WTC11 (cell line): ENCODE data around the gene SGMS1. TPM values are rescaled to one million over a fixed set of nuclear protein-coding genes. Genes with fewer than 3 reads are reported as not detected.

Source experiments
- ATAC-seq: fragments of 200-7000 bp; cut with Tn5 transposase; 2 replicates; pipeline ENCODE4 v1.10.0; 2021; ENCODE audit warnings: mild to moderate bottlenecking, moderate library complexity
- CTCF ChIA-PET: fragments of 300-600 bp; sonication (Branson Sonifier 250); formaldehyde crosslinking; loops from one replicate; lab custom pipeline; 2021; ENCODE audit warnings: antibody characterized with exemption; lab: Charles Lee
- POLR2A ChIA-PET: fragments of 350-600 bp; sonication (Branson Sonifier 250); formaldehyde crosslinking; loops from one replicate; lab custom pipeline; 2021; ENCODE audit warnings: antibody characterized with exemption; lab: Charles Lee
- DNase-seq: peaks from one replicate; pipeline ENCODE4 v3.0.0; 2021; ENCODE audit warnings: low spot score
- H3K27ac Mint-ChIP-seq: 2 replicates; pipeline ENCODE4 v1.8.0; 2021; ENCODE audit warnings: mixed read lengths
- H3K27me3 Mint-ChIP-seq: 2 replicates; pipeline ENCODE4 v1.8.0; 2021; ENCODE audit warnings: low read depth, mild to moderate bottlenecking, moderate library complexity, mixed read lengths
- H3K36me3 Mint-ChIP-seq: 2 replicates; pipeline ENCODE4 v1.8.0; 2021; ENCODE audit warnings: mixed read lengths
- H3K4me1 Mint-ChIP-seq: 2 replicates; pipeline ENCODE4 v1.8.0; 2022; ENCODE audit warnings: mixed read lengths
- H3K4me3 Mint-ChIP-seq: 2 replicates; pipeline ENCODE4 v1.8.0; 2021; ENCODE audit warnings: mild to moderate bottlenecking, moderate library complexity, mixed read lengths
- H3K9me3 Mint-ChIP-seq: 2 replicates; pipeline ENCODE4 v1.8.0; 2021; ENCODE audit warnings: mixed read lengths
- AFF4 ChIP-seq: sonication (generic); formaldehyde crosslinking; IDR thresholded peaks from 2 replicates; pipeline ENCODE4 v1.8.1; 2023; ENCODE audit warnings: mild to moderate bottlenecking, missing genetic modification reagents, borderline replicate concordance
- ATF1 ChIP-seq: sonication (generic); formaldehyde crosslinking; IDR thresholded peaks from 2 replicates; pipeline ENCODE4 v1.8.1; 2023; ENCODE audit warnings: mild to moderate bottlenecking, moderate library complexity, missing genetic modification reagents
- CREM ChIP-seq: sonication (generic); formaldehyde crosslinking; IDR thresholded peaks from 2 replicates; pipeline ENCODE4 v1.8.1; 2022; ENCODE audit warnings: mild to moderate bottlenecking, missing genetic modification reagents, moderate library complexity
- GABPB1 ChIP-seq: sonication (generic); formaldehyde crosslinking; IDR thresholded peaks from 2 replicates; pipeline ENCODE4 v1.8.1; 2023; ENCODE audit warnings: mild to moderate bottlenecking, missing genetic modification reagents
- GRHL2 ChIP-seq: fragments of 250-450 bp; sonication (Bioruptor Pico); IDR thresholded peaks from 2 replicates; pipeline ENCODE4 v1.8.0; 2022; ENCODE audit warnings: mild to moderate bottlenecking, moderate library complexity; ENCODE audit not compliant: insufficient replicate concordance, severe bottlenecking
- IRF1 ChIP-seq: sonication (generic); formaldehyde crosslinking; IDR thresholded peaks from 2 replicates; pipeline ENCODE4 v1.8.0; 2023; ENCODE audit warnings: missing genetic modification reagents
- IRF2 ChIP-seq: sonication (generic); formaldehyde crosslinking; IDR thresholded peaks from 2 replicates; pipeline ENCODE4 v1.8.0; 2022; ENCODE audit warnings: low read depth, missing genetic modification reagents, borderline replicate concordance
- NFE2L1 ChIP-seq: sonication (generic); formaldehyde crosslinking; IDR thresholded peaks from 2 replicates; pipeline ENCODE4 v1.8.1; 2023; ENCODE audit warnings: missing genetic modification reagents
- NR2C2 ChIP-seq: sonication (generic); formaldehyde crosslinking; IDR thresholded peaks from 2 replicates; pipeline ENCODE4 v1.8.0; 2022; ENCODE audit warnings: mild to moderate bottlenecking, missing genetic modification reagents
- SP1 ChIP-seq: sonication (generic); formaldehyde crosslinking; conservative IDR thresholded peaks from 2 replicates; pipeline ENCODE4 v1.8.1; 2022; ENCODE audit warnings: missing genetic modification reagents
- TEAD4 ChIP-seq: sonication (generic); formaldehyde crosslinking; IDR thresholded peaks from 2 replicates; pipeline ENCODE4 v1.8.0; 2022; ENCODE audit warnings: mild to moderate bottlenecking, missing genetic modification reagents
- ZNF138 ChIP-seq: sonication (generic); formaldehyde crosslinking; conservative IDR thresholded peaks from 2 replicates; pipeline ENCODE4 v1.8.1; 2022; ENCODE audit warnings: mild to moderate bottlenecking, moderate library complexity, missing genetic modification reagents
- ZNF219 ChIP-seq: sonication (generic); formaldehyde crosslinking; IDR thresholded peaks from 2 replicates; pipeline ENCODE4 v1.8.0; 2023; ENCODE audit warnings: missing genetic modification reagents, mild to moderate bottlenecking, borderline replicate concordance
- total RNA-seq: library from RNA; stranded (reverse); gene quantifications from 3 replicates; pipeline ENCODE4 v1.2.3, GENCODE V29; 2021
- TF ChIP-seq, protein P1 (sequence below): sonication (generic); formaldehyde crosslinking; IDR thresholded peaks from 2 replicates; pipeline ENCODE4 v1.8.0; 2022; ENCODE audit warnings: mild to moderate bottlenecking, missing genetic modification reagents
- TF ChIP-seq, protein P2 (sequence below): sonication (generic); formaldehyde crosslinking; IDR thresholded peaks from 2 replicates; pipeline ENCODE4 v1.8.1; 2022; ENCODE audit warnings: missing genetic modification reagents, borderline replicate concordance
- TF ChIP-seq, protein P3 (sequence below): sonication (generic); formaldehyde crosslinking; IDR thresholded peaks from 2 replicates; pipeline ENCODE4 v1.8.1; 2022; ENCODE audit warnings: mild to moderate bottlenecking, missing genetic modification reagents, moderate library complexity, borderline replicate concordance

SGMS1 gene
- total RNA-seq, 1 experiment from 2014 or later: 13.2 TPM

GRCh38 chr10:50336140-50336539 is 287.6 kb downstream of the SGMS1 start:
- Mint-ChIP-seq H3K4me3 (no peak overlapping the region), H3K27me3 (no peaks in the 10 kb centered on the region), H3K4me1 (no peaks in the 10 kb centered on the region), H3K9me3 (no peaks in the 10 kb centered on the region), H3K36me3 (no peaks in the 10 kb centered on the region), H3K27ac (no peak overlapping the region)
- CTCF ChIA-PET: no interaction called here
- no peak for ATAC-seq
- TF ChIP-seq, protein P1, sequence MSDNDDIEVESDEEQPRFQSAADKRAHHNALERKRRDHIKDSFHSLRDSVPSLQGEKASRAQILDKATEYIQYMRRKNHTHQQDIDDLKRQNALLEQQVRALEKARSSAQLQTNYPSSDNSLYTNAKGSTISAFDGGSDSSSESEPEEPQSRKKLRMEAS (CRISPR knock-in tag): no peak
- TF ChIP-seq, protein P2, sequence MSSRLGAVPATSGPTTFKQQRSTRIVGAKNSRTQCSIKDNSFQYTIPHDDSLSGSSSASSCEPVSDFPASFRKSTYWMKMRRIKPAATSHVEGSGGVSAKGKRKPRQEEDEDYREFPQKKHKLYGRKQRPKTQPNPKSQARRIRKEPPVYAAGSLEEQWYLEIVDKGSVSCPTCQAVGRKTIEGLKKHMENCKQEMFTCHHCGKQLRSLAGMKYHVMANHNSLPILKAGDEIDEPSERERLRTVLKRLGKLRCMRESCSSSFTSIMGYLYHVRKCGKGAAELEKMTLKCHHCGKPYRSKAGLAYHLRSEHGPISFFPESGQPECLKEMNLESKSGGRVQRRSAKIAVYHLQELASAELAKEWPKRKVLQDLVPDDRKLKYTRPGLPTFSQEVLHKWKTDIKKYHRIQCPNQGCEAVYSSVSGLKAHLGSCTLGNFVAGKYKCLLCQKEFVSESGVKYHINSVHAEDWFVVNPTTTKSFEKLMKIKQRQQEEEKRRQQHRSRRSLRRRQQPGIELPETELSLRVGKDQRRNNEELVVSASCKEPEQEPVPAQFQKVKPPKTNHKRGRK (CRISPR knock-in tag): no peak
- no peak for TF ChIP-seq TEAD4 (CRISPR knock-in tag)
- no peak for TF ChIP-seq CREM (CRISPR knock-in tag)
- TF ChIP-seq ZNF138 (CRISPR knock-in tag): no peak
- POLR2A ChIA-PET: no interaction called here
- DNase-seq: no peak

GRCh38 chr10:50335397-50335796 is 288.4 kb downstream of the SGMS1 start:
- no peaks in the 10 kb centered on the region for H3K36me3 Mint-ChIP-seq
- no peak overlapping the region for H3K4me3 Mint-ChIP-seq
- POLR2A ChIA-PET: no interaction called here

More at GRCh38 chr10:50335397-50335796, 288.4 kb downstream of the SGMS1 start:
- TF ChIP-seq, protein P3, sequence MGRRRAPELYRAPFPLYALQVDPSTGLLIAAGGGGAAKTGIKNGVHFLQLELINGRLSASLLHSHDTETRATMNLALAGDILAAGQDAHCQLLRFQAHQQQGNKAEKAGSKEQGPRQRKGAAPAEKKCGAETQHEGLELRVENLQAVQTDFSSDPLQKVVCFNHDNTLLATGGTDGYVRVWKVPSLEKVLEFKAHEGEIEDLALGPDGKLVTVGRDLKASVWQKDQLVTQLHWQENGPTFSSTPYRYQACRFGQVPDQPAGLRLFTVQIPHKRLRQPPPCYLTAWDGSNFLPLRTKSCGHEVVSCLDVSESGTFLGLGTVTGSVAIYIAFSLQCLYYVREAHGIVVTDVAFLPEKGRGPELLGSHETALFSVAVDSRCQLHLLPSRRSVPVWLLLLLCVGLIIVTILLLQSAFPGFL (CRISPR knock-in tag): no peak
- TF ChIP-seq AFF4 (no peak), NR2C2 (CRISPR knock-in tag) (no peak), SP1 (no peak), GRHL2 (CRISPR knock-in tag) (no peak), GABPB1 (CRISPR knock-in tag) (no peak), ATF1 (no peak), ZNF219 (no peak), IRF1 (CRISPR knock-in tag) (no peak), IRF2 (CRISPR knock-in tag) (no peak), NFE2L1 (CRISPR knock-in tag) (no peak)
- no peak for ATAC-seq
- CTCF ChIA-PET: no interaction called here
- no peak for DNase-seq
- H3K9me3 Mint-ChIP-seq: no peaks in the 10 kb centered on the region
- no peaks in the 10 kb centered on the region for H3K27me3 Mint-ChIP-seq
- H3K4me1 Mint-ChIP-seq: no peaks in the 10 kb centered on the region
- H3K27ac Mint-ChIP-seq: no peak overlapping the region
